ENCODE data around the gene PLEKHJ1. TPM values are rescaled to one million over a fixed set of nuclear protein-coding genes. Genes with fewer than 3 reads are reported as not detected.

Gene PLEKHJ1
- polyA plus RNA-seq, 1 donor from 2014 or later, result 219 TPM

DNA sequence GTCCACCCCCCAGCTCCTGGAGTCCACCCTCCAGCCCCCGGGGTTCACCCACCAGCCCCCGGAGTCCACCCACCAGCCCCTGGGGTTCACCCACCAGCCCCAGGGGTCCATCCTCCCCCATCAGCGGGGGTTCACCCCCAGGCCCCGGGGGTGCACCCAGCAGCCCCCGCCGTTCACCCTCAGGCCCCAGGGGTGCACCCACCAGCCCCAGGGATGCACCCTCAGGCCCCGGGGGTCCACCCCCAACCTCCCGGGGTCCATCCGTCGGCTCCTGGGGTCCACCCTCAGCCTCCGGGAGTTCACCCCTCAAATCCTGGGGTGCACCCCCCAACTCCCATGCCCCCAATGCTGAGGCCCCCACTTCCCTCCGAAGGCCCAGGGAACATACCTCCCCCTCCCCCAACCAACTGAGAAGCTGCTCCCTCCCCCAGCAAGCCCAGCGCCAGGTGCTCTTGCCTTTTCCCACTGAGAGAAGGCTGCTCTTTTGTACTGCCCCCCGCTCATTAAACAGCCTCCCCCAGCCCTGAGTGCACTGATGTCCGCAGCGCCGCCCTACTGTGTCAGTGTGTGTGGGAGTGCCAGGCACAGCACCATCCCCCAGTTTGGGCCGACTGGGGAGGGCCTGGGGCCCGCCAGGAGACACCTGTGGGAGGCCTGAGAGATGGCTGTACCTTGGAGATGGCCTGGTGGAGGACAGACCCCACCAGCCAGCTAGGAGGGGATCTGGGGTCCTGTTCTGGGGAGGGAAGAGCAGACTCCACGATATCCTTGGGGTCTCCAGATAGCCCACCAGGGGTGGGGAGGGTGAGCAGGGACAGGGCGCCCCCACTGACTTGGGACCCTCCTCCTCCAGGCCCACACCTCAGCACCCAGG lies 12.2 kb upstream of the PLEKHJ1 start:
- Histone ChIP-seq H3K27me3 (ENCODE audit: insufficient read depth, low read depth, low read length) (peaks cover 10% of the 10 kb centered on the region), H3K36me3 (ENCODE audit: insufficient read depth, low read length) (no peaks in the 10 kb centered on the region), H3K9me2 (ENCODE audit: insufficient read depth, low read length) (no peaks in the 10 kb centered on the region), H3K4me2 (ENCODE audit: low read length) (no peak overlapping the region), H3K4me3 (ENCODE audit: low read length) (no peak overlapping the region), H3K9ac (ENCODE audit: low read length) (no peak overlapping the region), H2AFZ (ENCODE audit: low read depth, low read length) (no peak overlapping the region), H3K9me3 (ENCODE audit: low read length) (no peaks in the 10 kb centered on the region), H3F3A (ENCODE audit: insufficient read depth, low read length, poor library complexity, severe bottlenecking) (no peaks in the 10 kb centered on the region), H3K27ac (ENCODE audit: low read length) (no peak overlapping the region), H4K20me1 (ENCODE audit: insufficient read depth) (no peaks in the 10 kb centered on the region), H3K79me2 (replicated peaks; ENCODE audit: insufficient read depth, low read length) (no peaks in the 10 kb centered on the region)
- TF ChIP-seq SMC3 (conservative IDR thresholded peaks at IDR 0.05; ENCODE audit: poor library complexity), result no peak
- TF ChIP-seq TAF1 (IDR thresholded peaks at IDR 0.05; ENCODE audit: low read depth), result no peak
- no peak for TF ChIP-seq POLR2AphosphoS5 (IDR thresholded peaks at IDR 0.05)
- no peak for TF ChIP-seq MXI1 (conservative IDR thresholded peaks at IDR 0.05; ENCODE audit: poor library complexity, severe bottlenecking)
- TF ChIP-seq RAD21 (conservative IDR thresholded peaks at IDR 0.05), result no peak
- TF ChIP-seq CTCF (IDR thresholded peaks at IDR 0.05; ENCODE audit: poor library complexity, severe bottlenecking), result no peak
- TF ChIP-seq REST (IDR thresholded peaks at IDR 0.05; ENCODE audit: borderline replicate concordance), result no peak
- no peak for TF ChIP-seq EP300 (conservative IDR thresholded peaks at IDR 0.05; ENCODE audit: poor library complexity, severe bottlenecking)
- TF ChIP-seq EZH2 (IDR thresholded peaks at IDR 0.05; ENCODE audit: borderline replicate concordance, insufficient read depth, low read length, poor library complexity, severe bottlenecking), result no peak

- TF ChIP-seq SMC3 (conservative IDR thresholded peaks at IDR 0.05; ENCODE audit: poor library complexity) (no peak), REST (IDR thresholded peaks at IDR 0.05; ENCODE audit: borderline replicate concordance) (no peak), EZH2 (IDR thresholded peaks at IDR 0.05; ENCODE audit: borderline replicate concordance, insufficient read depth, low read length, poor library complexity, severe bottlenecking) (no peak), EP300 (conservative IDR thresholded peaks at IDR 0.05; ENCODE audit: poor library complexity, severe bottlenecking) (no peak), TAF1 (IDR thresholded peaks at IDR 0.05; ENCODE audit: low read depth) (no peak), MXI1 (conservative IDR thresholded peaks at IDR 0.05; ENCODE audit: poor library complexity, severe bottlenecking) (no peak), RAD21 (conservative IDR thresholded peaks at IDR 0.05) (no peak), POLR2AphosphoS5 (IDR thresholded peaks at IDR 0.05) (no peak), CTCF (IDR thresholded peaks at IDR 0.05; ENCODE audit: poor library complexity, severe bottlenecking) (no peak)
- Histone ChIP-seq H3K79me2 (replicated peaks; ENCODE audit: insufficient read depth, low read length) (peaks cover 5% of the 10 kb centered on the region), H3K9me2 (ENCODE audit: insufficient read depth, low read length) (no peaks in the 10 kb centered on the region), H3K9ac (ENCODE audit: low read length) (no peak overlapping the region), H2AFZ (ENCODE audit: low read depth, low read length) (no peak overlapping the region), H3K4me2 (ENCODE audit: low read length) (no peak overlapping the region), H3K36me3 (ENCODE audit: insufficient read depth, low read length) (no peaks in the 10 kb centered on the region), H4K20me1 (ENCODE audit: insufficient read depth) (no peaks in the 10 kb centered on the region), H3K27ac (ENCODE audit: low read length) (no peak overlapping the region), H3K4me3 (ENCODE audit: low read length) (no peak overlapping the region), H3K9me3 (ENCODE audit: low read length) (no peaks in the 10 kb centered on the region), H3F3A (ENCODE audit: insufficient read depth, low read length, poor library complexity, severe bottlenecking) (no peaks in the 10 kb centered on the region), H3K27me3 (ENCODE audit: insufficient read depth, low read depth, low read length) (peaks cover 2% of the 10 kb centered on the region)
These were observed 11.4 kb upstream of the PLEKHJ1 start for GRCh38 chr19:2247433-2248101.

Measured in neural cell (in vitro differentiated cells).